Measurements from ENCODE around the gene KLK1.
"Not testable (repeated sequence)": the region's sequence is repeated elsewhere in the genome, so short reads cannot be mapped to it uniquely, and the experiment has no call there.

KLK1 gene

DNA sequence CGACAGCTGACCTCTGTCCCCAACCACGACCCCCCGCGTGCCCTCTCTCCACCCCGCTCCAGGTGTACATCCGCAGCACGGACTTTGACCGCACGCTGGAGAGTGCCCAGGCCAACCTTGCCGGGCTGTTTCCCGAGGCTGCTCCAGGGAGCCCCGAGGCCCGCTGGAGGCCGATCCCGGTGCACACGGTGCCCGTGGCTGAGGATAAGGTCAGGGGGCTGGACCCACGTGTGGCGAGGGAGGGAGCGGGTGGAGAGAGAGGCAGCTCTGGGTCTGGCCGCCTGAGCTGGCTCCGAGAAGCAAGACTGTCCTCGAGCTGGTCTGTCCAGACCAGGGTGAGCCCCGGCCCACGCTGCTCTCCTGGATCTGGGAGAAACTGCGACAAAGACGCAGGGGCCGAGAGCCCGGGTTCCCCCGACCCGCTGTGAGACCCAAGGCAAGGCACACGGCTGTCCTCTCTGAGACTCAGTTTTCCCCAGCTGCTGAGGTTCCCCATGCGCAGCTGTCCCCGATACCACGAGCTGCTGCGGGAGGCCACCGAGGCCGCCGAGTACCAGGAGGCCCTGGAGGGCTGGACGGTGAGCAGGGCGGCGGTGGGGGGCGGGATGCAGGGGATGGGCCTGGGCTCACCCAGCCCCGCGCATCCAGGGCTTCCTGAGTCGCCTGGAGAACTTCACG is 31.9 kb downstream of the KLK1 start:
- no peak for DNase-seq

DNA sequence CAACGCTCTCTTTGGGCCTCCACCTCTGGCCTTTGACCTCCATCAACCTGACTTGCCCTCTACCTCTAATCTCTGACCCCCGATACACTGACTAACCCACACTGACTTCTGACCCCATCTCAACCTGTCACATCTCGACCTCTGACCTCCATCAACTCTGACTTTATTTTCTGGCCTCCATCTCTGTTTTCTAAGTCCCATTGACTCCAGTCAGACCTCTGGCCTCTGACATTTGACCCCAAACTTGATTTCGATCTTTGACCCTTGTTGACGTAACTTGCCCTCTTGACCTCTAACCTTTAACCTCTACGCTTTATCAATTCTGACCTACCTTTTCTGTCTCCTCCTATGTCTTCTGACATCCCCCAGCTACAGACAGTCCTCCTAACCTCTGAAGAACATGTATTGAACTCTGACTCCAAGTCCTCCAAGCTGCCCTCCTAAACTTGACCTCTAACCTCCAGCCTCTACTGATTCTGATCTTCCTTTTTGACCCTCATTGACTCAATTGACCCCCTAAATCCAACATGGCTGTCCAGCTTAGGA is 32.6 kb downstream of the KLK1 start:
- no peak for DNase-seq

DNA sequence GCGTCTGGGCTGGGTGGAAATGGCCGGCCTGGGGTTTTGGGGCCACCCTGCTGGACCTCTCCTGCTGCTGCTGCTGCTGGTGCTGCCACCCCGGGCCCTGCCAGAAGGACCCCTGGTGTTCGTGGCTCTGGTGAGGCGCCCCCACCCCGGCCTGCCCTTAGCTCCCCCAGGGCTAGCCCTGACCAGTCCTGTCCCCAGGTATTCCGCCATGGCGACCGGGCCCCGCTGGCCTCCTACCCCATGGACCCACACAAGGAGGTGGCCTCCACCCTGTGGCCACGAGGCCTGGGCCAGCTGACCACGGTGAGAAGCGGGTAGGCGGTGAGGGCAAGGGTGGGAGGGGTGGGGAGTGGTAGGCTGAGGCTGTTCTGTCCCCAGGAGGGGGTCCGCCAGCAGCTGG is 33.2 kb downstream of the KLK1 start, which contains the start of gene ACP4:
ACP4 (plus strand) TSS at position 20 of the 400 bp plus-strand sequence; CDS start at position 20, 0 bp downstream.
- DNase-seq: no peak

DNA sequence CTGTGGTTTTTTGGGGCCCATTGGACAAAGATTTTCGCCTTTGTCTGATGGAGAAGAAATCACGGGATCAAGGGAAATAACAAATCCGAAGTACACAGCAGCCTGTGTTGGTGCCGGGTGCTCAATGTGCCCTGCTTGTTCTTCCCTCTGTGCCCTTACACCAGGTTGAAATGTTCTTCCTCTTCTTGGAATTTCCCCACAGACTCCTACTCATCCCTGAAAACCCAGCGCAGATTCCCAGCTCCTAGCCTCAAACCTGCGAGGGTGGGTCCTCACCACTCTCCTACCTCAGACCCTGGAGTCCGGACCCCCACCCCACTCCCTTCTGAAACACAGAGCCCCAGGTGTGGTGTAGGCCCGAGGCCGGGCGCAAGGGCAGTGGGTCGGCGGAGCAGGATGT is 38.3 kb downstream of the KLK1 start:
- no peak for DNase-seq

DNA sequence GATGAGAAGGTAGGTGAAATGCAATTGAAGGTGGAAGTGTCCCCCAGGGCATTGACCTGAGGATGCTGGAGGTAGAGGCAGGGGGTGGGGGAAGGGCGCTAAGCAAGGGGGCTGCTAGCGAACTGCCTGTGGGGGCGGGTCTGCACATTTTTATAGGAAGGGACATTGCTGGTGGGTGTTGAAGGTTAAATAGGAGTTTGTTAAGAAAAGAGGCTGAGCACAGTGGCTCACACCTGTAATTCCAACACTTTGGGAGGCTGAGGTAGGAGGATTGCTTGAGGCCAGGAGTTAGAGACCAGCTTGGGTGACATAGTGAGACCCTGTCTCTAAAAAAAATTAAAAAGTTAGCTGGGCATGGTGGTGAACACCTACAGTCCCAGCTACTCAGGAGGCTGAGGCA is 38.9 kb downstream of the KLK1 start:
- no peak for DNase-seq

DNA sequence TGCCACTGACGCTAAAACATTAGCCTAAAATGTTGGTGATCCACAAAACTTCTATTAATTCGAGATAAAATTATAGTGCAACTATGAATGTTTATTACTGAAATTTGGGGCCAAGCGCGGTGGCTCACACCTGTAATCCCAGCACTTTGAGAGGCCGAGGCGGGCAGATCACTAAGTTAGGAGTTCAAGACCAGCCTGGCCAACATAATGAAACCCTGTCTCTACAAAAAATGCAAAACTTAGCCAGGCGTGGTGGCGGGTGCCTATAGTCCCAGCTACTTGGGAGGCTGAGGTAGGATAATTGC is 39.8 kb downstream of the KLK1 start:
- not testable (repeated sequence) for DNase-seq

DNA sequence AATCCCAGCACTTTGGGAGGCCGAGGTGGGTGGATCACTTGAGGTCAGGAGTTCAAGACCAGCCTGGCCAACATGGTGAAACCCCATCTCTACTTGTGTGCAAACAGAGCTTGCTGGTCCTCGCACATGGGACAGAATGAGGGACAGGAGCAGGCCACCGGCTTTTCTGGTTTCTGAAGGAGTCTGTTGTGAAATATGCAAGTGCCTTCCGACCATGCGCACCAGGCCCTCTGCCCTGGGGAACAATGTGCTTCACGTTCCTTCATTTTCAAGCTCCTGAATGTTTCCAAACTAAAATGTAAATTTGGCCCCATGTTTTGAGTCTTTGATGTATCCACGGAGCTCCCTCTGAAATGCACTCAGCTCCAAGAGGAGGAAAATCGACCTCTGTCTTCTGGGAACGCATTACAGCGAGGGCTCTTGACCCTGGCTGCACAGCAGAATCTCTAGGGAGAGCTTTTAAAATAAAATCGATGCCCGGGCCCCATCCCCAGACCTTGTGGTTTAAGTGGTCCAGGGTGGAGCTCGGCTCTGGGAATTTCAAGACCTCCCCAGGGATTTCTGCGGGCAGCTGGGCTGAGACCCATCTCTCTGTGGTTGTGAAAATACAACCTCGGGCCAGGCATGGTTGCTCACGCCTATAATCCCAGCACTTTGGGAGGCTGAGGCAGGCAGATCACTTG is 42.7 kb downstream of the KLK1 start:
- no peak for DNase-seq

DNA sequence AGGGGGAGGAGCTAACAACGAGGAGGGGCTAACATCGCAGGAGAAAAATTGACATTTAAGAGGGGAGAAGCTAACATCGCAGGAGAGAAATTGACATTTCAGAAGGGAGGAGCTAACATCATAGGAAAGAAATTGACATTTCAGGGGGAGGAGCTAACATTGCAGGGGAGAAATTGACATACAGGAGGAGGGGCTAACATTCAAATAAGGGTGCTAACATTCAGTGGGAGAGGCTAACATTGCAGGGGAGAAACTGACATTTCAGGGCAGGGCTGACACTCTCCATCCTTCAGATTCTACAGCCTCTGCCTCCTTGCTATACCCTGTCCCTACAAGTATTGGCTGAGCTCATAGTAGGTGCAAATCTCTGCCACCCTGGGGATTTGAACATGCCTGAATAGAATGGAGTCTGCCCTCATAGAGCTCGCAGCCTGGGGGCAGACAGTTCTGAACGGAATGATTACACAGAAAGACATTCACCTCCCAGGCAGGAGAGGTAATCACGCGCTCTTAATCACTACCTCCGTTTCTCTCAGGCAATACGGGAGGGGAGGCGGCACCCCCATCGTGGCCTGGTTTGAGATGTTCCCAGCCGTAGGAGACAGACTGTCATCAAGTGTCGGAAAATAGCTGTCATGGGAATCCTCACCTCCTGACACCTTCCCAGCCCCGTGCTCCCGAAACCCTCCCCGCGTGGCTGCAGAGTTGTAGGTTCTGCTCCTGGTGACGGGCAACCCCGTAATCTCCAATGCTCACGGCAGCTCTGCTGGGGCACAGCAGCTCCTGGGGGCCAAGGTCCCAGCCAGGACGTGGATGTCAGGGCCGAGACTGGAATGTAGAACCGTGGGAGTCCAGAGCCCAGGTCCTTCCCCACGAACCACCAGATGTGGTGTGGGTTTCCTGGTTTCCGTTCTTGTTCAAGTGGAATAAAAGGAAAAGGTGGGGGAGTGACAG is 43.8 kb downstream of the KLK1 start:
- no peak for DNase-seq

DNA sequence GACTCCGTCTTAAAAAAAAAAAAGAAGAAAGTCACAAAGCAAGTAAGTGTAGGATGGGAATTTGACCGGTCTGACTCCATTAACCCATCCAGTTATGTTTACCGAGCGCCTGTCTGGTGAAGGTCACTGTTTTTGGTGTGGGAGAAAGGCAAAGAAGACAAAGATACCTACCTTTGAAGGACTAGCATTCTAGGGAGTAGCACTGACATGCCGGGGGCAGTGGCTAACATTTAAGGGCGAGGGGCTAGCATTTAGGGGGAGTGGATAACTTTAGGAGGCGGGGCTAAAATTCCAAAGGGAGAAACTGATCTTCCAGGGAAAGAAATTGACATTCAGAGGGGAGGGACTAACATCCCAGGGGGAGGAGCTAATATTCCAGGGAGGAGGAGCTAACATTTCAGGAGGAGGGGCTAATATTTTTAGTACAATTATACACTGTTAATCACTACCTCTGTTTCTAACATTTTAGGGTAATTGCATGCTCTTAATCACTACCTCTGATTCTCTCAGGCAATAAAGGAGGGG is 44.6 kb downstream of the KLK1 start:
- no peak for DNase-seq

DNA sequence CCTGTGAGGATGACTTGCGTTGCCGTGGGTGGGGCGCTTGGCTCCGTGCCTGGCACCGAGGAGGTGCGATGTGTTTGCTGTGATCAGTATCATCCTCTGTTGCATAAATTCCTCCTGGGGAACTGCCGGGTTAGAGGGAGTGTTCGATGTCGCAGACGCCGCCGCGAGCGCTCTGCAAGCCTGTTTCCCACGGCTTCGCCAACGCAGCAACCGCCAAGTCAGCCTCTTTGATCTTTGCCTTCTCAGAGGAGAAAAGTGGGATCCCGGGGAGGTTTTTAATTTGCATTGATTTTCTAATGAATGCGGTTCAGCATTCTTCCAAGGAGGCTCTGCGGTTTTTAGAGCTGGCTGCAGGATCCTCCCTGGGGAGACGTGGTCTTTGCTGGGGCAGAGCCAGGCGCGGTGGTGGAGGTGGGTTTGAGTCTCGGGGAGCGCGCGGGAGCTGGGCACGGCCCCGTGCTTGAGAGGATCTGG is 45.7 kb downstream of the KLK1 start:
- DNase-seq: no peak

DNA sequence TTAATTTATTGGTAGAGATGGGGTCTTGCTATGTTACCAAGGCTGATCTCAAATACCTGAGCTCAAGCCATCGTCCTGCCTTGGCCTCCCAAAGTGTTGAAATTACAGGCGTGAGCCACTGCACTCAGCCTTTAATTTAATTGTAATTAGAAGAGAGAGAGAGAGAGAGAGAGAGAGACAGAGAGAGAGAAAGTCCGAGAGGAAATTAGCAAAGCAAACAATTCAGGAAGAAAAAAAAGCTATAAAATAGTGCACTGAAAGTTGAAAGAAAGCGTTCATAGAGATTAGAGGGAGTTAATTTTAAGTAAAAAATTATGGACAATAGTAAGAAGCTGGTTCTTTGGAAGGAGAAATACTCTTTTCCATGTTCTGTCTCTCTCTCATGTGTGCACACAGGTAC is 46.3 kb downstream of the KLK1 start:
- DNase-seq: no peak

DNA sequence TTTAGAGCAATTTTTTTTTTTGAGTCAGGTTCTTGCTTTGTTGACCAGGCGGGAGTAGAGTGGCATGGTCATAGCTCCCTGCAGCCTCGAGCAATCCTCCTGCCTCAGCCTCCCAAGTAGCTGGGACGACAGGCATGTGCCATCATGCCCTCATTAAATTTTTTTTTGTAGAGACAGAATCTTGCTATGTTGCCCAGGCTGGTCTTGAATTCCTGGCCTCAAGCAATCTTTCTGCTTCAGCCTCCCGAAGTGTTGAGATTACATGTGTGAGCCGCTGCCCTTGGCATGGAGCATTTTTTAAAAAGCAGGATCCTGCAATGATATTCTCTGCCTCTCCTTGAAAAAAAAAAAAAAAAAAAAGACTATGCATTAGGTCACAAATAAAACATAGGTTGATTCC is 47.5 kb downstream of the KLK1 start:
- DNase-seq: no peak

DNA sequence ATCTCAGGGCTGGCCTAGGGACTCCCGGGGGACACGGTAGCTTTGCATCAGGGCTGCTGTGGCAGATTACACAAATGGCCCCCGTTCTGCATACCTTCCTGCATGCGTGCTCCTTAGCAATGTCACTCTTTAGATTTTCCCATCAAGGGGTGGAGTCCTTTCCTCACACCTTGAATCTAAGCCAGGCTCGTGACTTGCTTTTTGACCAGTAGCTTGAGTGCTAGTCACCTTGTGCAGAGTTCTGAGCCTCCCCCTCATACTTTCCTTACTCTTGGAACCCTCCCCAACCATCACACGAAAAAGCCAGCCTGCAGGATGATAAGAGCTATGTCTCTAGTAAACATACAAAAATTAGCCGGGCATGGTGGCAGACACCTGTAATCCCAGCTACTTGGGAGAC is 50.1 kb downstream of the KLK1 start:
- DNase-seq: not testable (repeated sequence)

DNA sequence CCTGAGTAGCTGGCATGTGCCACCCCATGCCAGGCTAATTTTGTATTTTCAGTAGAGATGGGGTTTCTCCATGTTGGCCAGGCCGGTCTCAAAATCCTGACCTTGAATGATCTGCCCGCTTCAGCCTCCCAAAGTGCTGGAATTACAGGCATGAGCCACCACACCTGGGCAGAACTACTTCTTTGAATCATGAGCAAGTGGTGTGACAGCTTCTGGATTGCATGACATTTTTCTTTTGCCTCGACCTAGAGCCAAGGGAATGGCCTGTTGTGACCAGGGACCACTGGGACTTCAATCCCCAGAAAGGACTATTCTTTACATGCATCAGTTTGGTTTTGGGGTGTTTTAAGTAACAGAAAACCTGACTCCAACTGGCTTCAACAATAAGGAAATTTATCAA is 50.7 kb downstream of the KLK1 start:
- DNase-seq: not testable (repeated sequence)

DNA sequence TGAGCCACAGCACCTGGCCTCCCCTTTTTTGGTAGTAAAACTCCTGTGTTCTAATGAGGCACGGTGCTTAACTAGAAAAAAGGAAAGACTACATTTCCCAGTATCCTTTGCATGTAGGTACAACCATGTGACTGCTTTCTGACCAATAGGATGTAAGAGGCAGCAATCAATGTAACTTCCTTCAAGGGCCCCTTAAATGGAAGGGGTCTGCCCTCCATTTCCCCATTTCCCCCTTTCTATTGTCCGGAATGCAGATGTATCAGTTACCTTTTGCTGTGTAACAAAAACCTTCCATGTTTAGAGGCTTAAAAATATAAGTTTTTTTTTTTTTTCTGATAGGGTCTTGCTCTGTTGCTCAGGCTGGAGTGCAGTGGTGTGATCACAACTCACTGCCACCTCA is 51.1 kb downstream of the KLK1 start:
- DNase-seq: no peak

DNA sequence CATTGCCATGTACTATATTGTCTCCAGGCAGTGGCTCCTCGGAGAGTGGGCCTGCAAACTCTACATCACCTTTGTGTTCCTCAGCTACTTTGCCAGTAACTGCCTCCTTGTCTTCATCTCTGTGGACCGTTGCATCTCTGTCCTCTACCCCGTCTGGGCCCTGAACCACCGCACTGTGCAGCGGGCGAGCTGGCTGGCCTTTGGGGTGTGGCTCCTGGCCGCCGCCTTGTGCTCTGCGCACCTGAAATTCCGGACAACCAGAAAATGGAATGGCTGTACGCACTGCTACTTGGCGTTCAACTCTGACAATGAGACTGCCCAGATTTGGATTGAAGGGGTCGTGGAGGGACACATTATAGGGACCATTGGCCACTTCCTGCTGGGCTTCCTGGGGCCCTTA is 52.7 kb downstream of the KLK1 start:
- DNase-seq: no peak

DNA sequence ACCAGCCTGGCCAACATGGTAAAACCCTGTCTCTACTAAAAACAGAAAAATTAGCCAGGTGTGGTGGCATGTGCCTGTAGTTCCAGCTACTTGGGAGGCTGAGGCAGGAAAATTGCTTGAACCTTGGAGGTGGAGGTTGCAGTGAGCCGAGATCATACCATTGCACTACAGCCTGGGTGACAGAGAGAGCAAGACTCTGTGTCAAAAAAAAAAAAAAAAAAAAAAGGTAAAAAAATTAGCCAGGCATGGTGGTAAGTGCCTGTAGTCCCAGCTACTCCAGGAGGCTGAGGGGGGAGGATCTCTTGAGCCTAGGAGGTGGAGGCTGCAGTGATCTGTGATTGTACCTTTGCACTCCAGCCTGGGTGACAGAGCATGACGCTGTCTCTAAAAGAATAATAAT is 53.4 kb downstream of the KLK1 start, which contains the start of gene GPR32:
GPR32 (plus strand) TSS at position 301 of the 400 bp plus-strand sequence. CDS start 137 bp downstream, outside the sequence.
- DNase-seq: not testable (repeated sequence)
